Neural cell (in vitro differentiated cells): ENCODE measurements around the gene DENND4A.

Source experiments
- CTCF ChIP-seq: fragments of 450-650 bp; IDR thresholded peaks from 2 replicates; pipeline ENCODE4 v1.5.1; 2014; ENCODE audit warnings: antibody characterized with exemption, mild to moderate bottlenecking, moderate library complexity; ENCODE audit not compliant: poor library complexity, severe bottlenecking
- EZH2 ChIP-seq: fragments of 200-600, 300-800 bp; shearing (Covaris generic), sonication (generic); IDR thresholded peaks from 2 replicates; pipeline ENCODE4 v1.6.1; 2014; ENCODE audit warnings: antibody characterized with exemption, low read length, borderline replicate concordance, mild to moderate bottlenecking; ENCODE audit not compliant: insufficient read depth, poor library complexity, severe bottlenecking
- MXI1 ChIP-seq: fragments of 450-650 bp; conservative IDR thresholded peaks from 2 replicates; pipeline ENCODE4 v1.6.1; 2014; ENCODE audit warnings: antibody characterized with exemption, mild to moderate bottlenecking; ENCODE audit not compliant: poor library complexity, severe bottlenecking
- POLR2AphosphoS5 ChIP-seq: IDR thresholded peaks from 2 replicates; pipeline ENCODE4 v1.6.1; 2012
- RAD21 ChIP-seq: fragments of 450-650 bp; conservative IDR thresholded peaks from 2 replicates; pipeline ENCODE4 v1.6.1; 2014; ENCODE audit warnings: antibody characterized with exemption, mild to moderate bottlenecking, moderate library complexity
- SMC3 ChIP-seq: fragments of 450-650 bp; conservative IDR thresholded peaks from 2 replicates; pipeline ENCODE4 v1.6.1; 2014; ENCODE audit warnings: antibody characterized with exemption, mild to moderate bottlenecking, moderate library complexity; ENCODE audit not compliant: poor library complexity
- TAF1 ChIP-seq: IDR thresholded peaks from 2 replicates; pipeline ENCODE4 v1.6.1; 2012; ENCODE audit warnings: low read depth

GRCh38 chr15:65818927-65819562 lies 27.0 kb upstream of the DENND4A start:
- no peak for TF ChIP-seq CTCF
- no peak for TF ChIP-seq POLR2AphosphoS5
- no peak for TF ChIP-seq TAF1
- no peak for TF ChIP-seq SMC3
- TF ChIP-seq MXI1 = no peak
- TF ChIP-seq RAD21 = no peak
- no peak for TF ChIP-seq EZH2
